GM20431 (cell line): ENCODE results near the gene VWA7.

Source experiments
- in situ Hi-C: fragments of 300-500 bp; cut with MseI, MboI; formaldehyde crosslinking; loops from one replicate; pipeline ENCODE4 v1.15.0; 2020; ENCODE audit warnings: low sequenced_read_pairs; ENCODE audit not compliant: unreplicated experiment

The VWA7 gene

GRCh38 chr6:31760790-31761189 is 16.3 kb downstream of the VWA7 start:
- in situ Hi-C loops = no loop called here

- in situ Hi-C loops = no loop called here
Observed at GRCh38 chr6:31758281-31758680, 18.8 kb downstream of the VWA7 start.

GRCh38 chr6:31752739-31753319 is 24.3 kb downstream of the VWA7 start:
- in situ Hi-C loops = no loop called here

GRCh38 chr6:31750411-31751022 is 26.6 kb downstream of the VWA7 start:
- in situ Hi-C loops = no loop called here

- in situ Hi-C loops = no loop called here
Observed at GRCh38 chr6:31749301-31750036, 27.7 kb downstream of the VWA7 start.

GRCh38 chr6:31744422-31744821 is 32.7 kb downstream of the VWA7 start:
- in situ Hi-C loops = no loop called here

- in situ Hi-C loops = no loop called here
Observed at GRCh38 chr6:31742894-31743293, 34.2 kb downstream of the VWA7 start.

GRCh38 chr6:31741815-31742214 is 35.3 kb downstream of the VWA7 start:
- in situ Hi-C loops = no loop called here

GRCh38 chr6:31740397-31741223 is 36.5 kb downstream of the VWA7 start:
- in situ Hi-C loops = no loop called here

- in situ Hi-C loops = no loop called here
Observed at GRCh38 chr6:31739639-31740396, 37.3 kb downstream of the VWA7 start, which contains the start of gene MSH5. Gene MSH5, plus strand, starts transcription at chr6:31740005. Its CDS starts 462 bp downstream, at chr6:31740467.

GRCh38 chr6:31737991-31738979 is 38.8 kb downstream of the VWA7 start:
- in situ Hi-C loops = no loop called here

GRCh38 chr6:31737315-31737990 is 39.7 kb downstream of the VWA7 start:
- in situ Hi-C loops = no loop called here

GRCh38 chr6:31736768-31737314 is 40.3 kb downstream of the VWA7 start:
- in situ Hi-C loops = no loop called here

- in situ Hi-C loops = no loop called here
Observed at GRCh38 chr6:31736021-31736767, 40.9 kb downstream of the VWA7 start, which contains the start of gene CLIC1. Gene CLIC1, minus strand, starts transcription at chr6:31736530. Its CDS starts 230 bp downstream, at chr6:31736300.

- in situ Hi-C loops = no loop called here
Observed at GRCh38 chr6:31734821-31735406, 42.2 kb downstream of the VWA7 start.

- in situ Hi-C loops = no loop called here
Observed at GRCh38 chr6:31734247-31734820, 42.8 kb downstream of the VWA7 start.
